KMS-11 (cell line): ENCODE data around the gene NRG3.

ENCODE experiments used
- H2AFZ ChIP-seq: fragments of 200-600 bp; sonication (generic); 2 replicates; pipeline ENCODE4 v1.6.1; 2016; ENCODE audit warnings: antibody characterized with exemption, mixed run types, low read depth
- H3K27ac ChIP-seq: fragments of 200-600 bp; sonication (generic); 2 replicates; pipeline ENCODE4 v1.6.1; 2016; ENCODE audit warnings: mild to moderate bottlenecking, mixed run types
- H3K27me3 ChIP-seq: fragments of 200-600 bp; sonication (generic); 2 replicates; pipeline ENCODE4 v1.6.1; 2017; ENCODE audit warnings: mild to moderate bottlenecking, low read depth, mixed run types, moderate library complexity; ENCODE audit not compliant: insufficient read depth
- H3K36me3 ChIP-seq: fragments of 200-600 bp; sonication (generic); 2 replicates; pipeline ENCODE4 v1.6.1; 2017; ENCODE audit warnings: mild to moderate bottlenecking, mixed run types; ENCODE audit not compliant: insufficient read depth
- H3K4me1 ChIP-seq: fragments of 200-600 bp; sonication (generic); 2 replicates; pipeline ENCODE4 v1.6.1; 2016; ENCODE audit warnings: mild to moderate bottlenecking, low read depth, mixed run types; ENCODE audit not compliant: poor library complexity, severe bottlenecking
- H3K4me2 ChIP-seq: fragments of 200-600 bp; sonication (generic); 2 replicates; pipeline ENCODE4 v1.7.0; 2016; ENCODE audit warnings: mild to moderate bottlenecking, mixed run types
- H3K4me3 ChIP-seq: fragments of 200-600 bp; sonication (generic); IDR thresholded peaks from 2 replicates; pipeline ENCODE4 v1.6.1; 2017; ENCODE audit warnings: low read depth, low read length, mixed read lengths; ENCODE audit not compliant: insufficient read depth
- H3K79me2 ChIP-seq: fragments of 200-600 bp; sonication (generic); 2 replicates; pipeline ENCODE4 v1.6.1; 2016; ENCODE audit warnings: low read depth, mixed run types; ENCODE audit not compliant: insufficient read depth
- H3K9ac ChIP-seq: fragments of 200-600 bp; sonication (generic); 2 replicates; pipeline ENCODE4 v1.6.1; 2016; ENCODE audit warnings: mild to moderate bottlenecking, mixed run types
- H4K20me1 ChIP-seq: fragments of 200-600 bp; sonication (generic); 2 replicates; pipeline ENCODE4 v1.6.1; 2016; ENCODE audit warnings: mild to moderate bottlenecking, mixed run types; ENCODE audit not compliant: insufficient read depth
- TF ChIP-seq, protein P1 (sequence below): fragments of 200-600 bp; sonication (generic); conservative IDR thresholded peaks from 2 replicates; pipeline ENCODE4 v1.6.1; 2017; ENCODE audit warnings: low read depth, mild to moderate bottlenecking, antibody characterized with exemption, low read length, moderate library complexity, mixed read lengths

NRG3 gene

DNA sequence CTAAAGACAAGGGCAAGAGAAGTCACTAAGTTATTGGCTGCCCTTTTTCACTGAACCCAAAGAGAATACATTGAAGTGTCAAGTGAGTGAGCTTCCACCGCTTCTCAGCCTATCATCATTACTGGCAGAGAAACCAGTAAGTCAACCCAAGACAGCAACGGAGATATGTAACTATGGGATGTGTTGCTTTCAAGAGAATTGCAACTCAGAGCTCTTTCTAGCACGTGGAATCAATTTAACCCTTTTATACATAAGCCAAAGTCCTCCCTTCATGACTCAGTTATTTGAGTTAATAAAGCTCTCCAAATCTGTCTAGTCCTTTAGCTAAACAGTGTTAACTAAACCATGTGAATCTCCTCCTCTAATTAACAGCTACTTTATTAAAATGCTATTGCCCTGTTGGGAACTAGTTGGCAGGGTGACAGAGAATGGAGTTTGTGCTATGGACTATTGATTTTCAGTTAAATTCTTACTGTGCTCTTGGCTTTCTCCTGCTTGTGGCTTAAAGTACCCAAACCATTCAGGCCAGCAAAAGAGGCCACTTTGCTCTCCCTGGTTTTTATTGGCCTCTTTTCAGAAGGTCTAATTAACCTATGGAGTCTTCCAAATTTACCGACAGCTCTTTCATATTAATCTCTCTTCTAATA, 287.7 kb downstream of the NRG3 start:
- no peak overlapping the region for H3K9ac ChIP-seq
- H3K27me3 ChIP-seq, result no peaks in the 10 kb centered on the region
- H3K4me3 ChIP-seq, result no peak overlapping the region
- H3K79me2 ChIP-seq, result no peaks in the 10 kb centered on the region
- no peaks in the 10 kb centered on the region for H4K20me1 ChIP-seq
- no peak overlapping the region for H3K4me2 ChIP-seq
- H2AFZ ChIP-seq, result no peak overlapping the region
- TF ChIP-seq, protein P1, sequence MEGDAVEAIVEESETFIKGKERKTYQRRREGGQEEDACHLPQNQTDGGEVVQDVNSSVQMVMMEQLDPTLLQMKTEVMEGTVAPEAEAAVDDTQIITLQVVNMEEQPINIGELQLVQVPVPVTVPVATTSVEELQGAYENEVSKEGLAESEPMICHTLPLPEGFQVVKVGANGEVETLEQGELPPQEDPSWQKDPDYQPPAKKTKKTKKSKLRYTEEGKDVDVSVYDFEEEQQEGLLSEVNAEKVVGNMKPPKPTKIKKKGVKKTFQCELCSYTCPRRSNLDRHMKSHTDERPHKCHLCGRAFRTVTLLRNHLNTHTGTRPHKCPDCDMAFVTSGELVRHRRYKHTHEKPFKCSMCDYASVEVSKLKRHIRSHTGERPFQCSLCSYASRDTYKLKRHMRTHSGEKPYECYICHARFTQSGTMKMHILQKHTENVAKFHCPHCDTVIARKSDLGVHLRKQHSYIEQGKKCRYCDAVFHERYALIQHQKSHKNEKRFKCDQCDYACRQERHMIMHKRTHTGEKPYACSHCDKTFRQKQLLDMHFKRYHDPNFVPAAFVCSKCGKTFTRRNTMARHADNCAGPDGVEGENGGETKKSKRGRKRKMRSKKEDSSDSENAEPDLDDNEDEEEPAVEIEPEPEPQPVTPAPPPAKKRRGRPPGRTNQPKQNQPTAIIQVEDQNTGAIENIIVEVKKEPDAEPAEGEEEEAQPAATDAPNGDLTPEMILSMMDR, result no peak
- no peaks in the 10 kb centered on the region for H3K4me1 ChIP-seq
- no peaks in the 10 kb centered on the region for H3K36me3 ChIP-seq
- no peak overlapping the region for H3K27ac ChIP-seq

DNA sequence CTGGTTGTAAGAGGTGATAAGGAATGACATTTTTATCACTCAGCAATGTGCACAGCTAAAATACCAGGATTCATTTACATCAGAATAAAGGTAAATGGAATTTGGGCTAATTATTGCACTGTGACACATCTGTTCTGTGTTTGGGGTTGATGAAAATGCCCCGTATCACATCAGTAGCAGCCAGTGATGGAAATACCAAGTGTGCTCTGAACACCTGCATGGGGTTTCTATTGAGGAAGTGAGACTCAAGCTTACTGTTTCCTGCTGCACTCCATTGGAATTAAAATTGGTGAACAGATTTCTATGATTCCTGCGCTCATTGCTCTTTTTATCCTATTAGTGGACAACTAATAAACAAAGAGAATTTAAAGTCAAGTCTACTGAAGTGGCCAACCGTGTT, 296.9 kb downstream of the NRG3 start:
- Histone ChIP-seq H3K36me3 (no peaks in the 10 kb centered on the region), H2AFZ (no peak overlapping the region), H4K20me1 (no peaks in the 10 kb centered on the region), H3K4me2 (no peak overlapping the region), H3K27me3 (no peaks in the 10 kb centered on the region), H3K4me3 (no peak overlapping the region), H3K79me2 (no peaks in the 10 kb centered on the region), H3K9ac (no peak overlapping the region), H3K27ac (no peak overlapping the region), H3K4me1 (no peaks in the 10 kb centered on the region)
- TF ChIP-seq, protein P1, result no peak

DNA sequence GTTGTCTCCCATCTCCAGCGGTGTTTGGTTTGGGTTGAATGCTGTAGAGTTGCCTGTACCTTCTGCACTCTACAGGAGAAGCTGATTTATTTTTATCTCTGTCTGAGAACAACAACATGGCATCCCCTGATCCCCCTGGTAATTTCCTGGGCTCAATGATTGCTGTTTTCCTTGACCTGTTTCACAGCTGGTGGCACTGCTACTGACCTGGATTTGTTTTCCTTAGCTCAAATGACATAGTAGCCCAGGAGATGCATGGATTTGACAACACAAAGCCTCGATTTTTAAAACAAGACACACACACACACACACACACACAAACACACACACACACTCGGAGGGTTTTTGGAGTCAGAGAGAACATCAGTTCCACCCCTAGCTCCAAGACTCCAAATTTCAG, 301.6 kb downstream of the NRG3 start:
- Histone ChIP-seq H3K4me2 (no peak overlapping the region), H4K20me1 (no peaks in the 10 kb centered on the region), H3K27ac (no peak overlapping the region), H3K4me1 (no peaks in the 10 kb centered on the region), H2AFZ (no peak overlapping the region), H3K9ac (no peak overlapping the region), H3K79me2 (no peaks in the 10 kb centered on the region), H3K27me3 (no peaks in the 10 kb centered on the region), H3K4me3 (no peak overlapping the region), H3K36me3 (no peaks in the 10 kb centered on the region)
- TF ChIP-seq, protein P1, result no peak

DNA sequence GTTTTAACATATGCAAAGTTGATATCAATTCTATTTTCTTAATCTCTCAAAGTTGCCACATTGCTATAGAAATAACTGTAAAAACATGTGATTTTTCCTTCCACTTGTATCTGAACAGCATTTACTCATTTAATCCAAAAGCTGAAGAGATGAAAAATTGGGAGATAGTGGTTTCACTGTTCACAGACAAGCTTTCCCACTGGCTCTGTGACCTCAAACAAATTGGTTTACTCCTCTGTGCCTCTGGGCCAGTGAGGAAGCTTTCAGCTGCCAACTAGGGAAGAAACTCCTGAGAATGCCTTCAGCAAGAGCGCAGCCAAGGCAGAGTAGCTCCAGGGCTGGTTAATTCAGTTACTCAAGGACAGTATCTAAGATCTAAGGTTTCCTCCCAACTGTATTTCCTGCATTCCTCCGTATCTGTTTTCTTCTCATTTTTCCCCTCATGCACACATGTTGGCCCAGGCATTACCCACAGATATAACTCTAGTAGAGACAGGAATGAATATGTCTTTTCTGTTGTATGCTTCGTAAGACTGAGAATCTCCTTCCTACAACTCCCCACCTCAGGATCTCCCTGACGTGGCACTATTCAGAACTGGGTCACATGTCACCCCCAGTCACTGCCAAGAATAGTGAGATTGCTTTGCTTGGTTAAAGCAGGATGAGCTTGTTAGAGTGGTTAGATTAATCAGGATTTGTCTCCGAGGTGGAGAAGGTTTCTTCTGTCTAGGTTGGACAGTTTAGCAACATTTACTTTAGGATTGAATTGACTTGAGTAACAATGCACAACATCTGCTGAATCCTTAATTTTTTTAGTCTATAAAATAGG, 315.7 kb downstream of the NRG3 start:
- Histone ChIP-seq H3K79me2 (no peaks in the 10 kb centered on the region), H3K9ac (no peak overlapping the region), H4K20me1 (no peaks in the 10 kb centered on the region), H3K4me1 (no peaks in the 10 kb centered on the region), H3K27me3 (no peaks in the 10 kb centered on the region), H3K36me3 (no peaks in the 10 kb centered on the region), H3K4me3 (no peak overlapping the region), H2AFZ (no peak overlapping the region), H3K27ac (no peak overlapping the region), H3K4me2 (no peak overlapping the region)
- TF ChIP-seq, protein P1, result no peak
